Erythroblast (primary cell): Measurements from ENCODE around the gene GPR89A.
"Not testable (repeated sequence)": the region's sequence is repeated elsewhere in the genome, so short reads cannot be mapped to it uniquely, and the experiment has no call there.

Experiments used
- DNase-seq, 2 experiments: peaks; one replicate each; lab custom pipeline; 2025; lab: John Stamatoyannopoulos, UW
- GATA1 ChIP-seq: IDR thresholded peaks from 2 replicates; pipeline ENCODE4 v1.6.1; 2011; ENCODE audit warnings: low read depth, mild to moderate bottlenecking, control low read depth, low read length, moderate library complexity
- POLR2A ChIP-seq: IDR thresholded peaks from 2 replicates; pipeline ENCODE4 v1.6.1; 2011; ENCODE audit warnings: mild to moderate bottlenecking, low read length

Gene GPR89A

DNA sequence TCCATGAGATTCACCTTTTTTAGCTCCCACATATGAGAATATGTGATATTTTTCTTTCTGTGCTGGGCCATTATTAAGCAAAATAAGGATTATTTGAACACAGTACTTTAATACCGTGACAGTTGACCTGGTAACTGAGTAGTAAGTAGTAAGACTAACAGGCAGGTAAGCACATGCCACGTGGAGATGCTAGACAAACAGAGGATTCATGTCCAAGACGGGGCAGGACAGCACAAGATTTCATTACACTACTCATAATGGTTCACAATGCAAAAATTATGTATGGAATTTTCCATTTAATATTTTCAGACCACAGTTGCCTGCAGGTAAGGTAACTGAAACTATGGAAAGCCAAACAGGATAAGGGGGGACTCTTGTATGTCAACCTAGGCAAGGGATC, 77.1 kb downstream of the GPR89A start:
- not testable (repeated sequence) for DNase-seq

GRCh38 chr1:145686078-145686477, 78.3 kb downstream of the GPR89A start:
- not testable (repeated sequence) for DNase-seq

DNA sequence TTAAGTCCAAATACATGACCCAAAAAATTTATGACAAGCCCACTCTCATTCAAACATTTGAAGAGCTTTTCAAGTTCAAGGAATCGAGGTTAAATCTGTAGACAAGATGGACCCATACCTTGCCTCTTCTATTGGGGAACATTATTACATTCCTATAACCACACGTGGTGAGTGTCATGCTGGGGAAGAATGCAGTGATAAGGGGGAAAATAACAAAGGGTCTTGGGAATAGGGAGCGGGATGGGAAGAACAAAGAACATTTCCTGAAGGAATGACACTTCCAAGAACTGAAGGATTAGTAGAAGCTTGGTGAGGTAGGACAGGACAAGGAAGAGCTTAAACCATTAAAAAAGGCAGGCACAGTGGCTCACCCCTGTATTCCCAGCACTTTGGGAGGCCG, 80.5 kb downstream of the GPR89A start:
- no peak for DNase-seq
- no peak for TF ChIP-seq GATA1
- TF ChIP-seq POLR2A = no peak

- TF ChIP-seq POLR2A (no peak), GATA1 (no peak)
- no peak for DNase-seq
Observed at GRCh38 chr1:145688924-145689323, 81.1 kb downstream of the GPR89A start.

DNA sequence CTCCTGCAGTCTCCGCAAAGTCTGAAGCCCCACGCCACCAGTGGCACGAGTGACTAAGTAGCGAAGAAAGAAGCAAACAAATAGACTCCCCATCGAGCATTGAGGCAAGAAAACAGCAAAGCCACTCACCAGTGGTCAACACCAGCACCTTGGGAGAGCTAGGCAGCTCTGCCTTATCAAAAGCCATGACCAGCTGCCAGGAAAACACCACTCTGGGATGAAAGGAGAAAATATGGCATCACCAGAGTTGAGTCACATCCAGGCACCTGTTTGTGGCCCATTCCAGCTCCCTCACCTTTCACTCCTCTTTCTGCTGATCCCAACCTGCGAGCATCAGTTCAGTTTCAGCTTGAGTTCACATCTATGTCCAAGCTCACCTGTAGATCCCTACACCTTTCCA, 82.1 kb downstream of the GPR89A start:
- DNase-seq = no peak
- no peak for TF ChIP-seq GATA1
- TF ChIP-seq POLR2A = no peak

DNA sequence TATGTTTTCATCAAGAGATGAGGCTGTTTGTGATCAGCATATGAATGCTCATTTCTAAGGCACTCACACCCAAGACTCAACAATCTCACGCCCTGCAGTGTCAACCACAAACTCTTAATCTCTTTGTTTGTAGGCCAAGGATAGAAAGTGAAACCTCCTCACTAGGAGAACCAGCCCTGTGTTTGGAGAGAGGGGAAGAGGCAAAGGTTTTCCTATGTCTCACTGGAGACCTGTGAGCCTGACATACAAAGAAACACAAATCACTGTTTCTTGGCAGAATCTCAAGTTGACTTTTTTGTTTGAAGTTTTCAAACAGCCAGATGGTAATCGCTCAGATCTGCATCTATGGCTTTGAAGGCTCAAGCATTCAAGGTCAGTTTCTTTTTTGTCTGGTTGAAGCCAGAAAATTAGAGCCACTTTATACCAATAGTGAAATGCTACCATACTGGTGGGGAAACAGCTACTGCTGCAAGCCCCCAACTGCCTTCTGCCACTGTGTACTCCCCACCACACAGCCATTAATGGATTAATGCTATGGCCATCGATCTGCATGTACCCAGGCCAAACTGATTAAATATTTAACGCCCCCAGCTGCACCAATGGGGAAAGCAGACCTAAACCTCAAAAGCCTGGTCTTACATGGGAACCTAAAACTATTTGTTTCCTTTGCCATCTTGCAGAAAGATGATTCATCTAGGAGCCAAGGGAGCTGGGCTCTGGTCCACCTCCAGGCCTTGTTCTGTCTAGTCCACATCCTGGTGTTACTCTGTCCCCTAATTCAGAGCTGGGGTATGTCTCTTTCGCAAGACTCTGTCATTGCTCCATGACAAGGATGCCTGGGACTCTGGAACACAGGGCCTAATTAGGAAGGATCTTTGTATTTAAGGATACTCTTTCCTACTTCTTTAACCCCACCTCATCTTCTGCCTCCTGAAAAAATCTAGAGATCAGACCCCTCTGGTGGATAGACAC, 83.1 kb downstream of the GPR89A start:
- TF ChIP-seq GATA1 = no peak
- no peak for TF ChIP-seq POLR2A
- DNase-seq = peak; percentile 29 to 58

- TF ChIP-seq GATA1 = no peak
- no peak for TF ChIP-seq POLR2A
- no peak for DNase-seq
Observed at GRCh38 chr1:145692785-145693443, 85.1 kb downstream of the GPR89A start.

DNA sequence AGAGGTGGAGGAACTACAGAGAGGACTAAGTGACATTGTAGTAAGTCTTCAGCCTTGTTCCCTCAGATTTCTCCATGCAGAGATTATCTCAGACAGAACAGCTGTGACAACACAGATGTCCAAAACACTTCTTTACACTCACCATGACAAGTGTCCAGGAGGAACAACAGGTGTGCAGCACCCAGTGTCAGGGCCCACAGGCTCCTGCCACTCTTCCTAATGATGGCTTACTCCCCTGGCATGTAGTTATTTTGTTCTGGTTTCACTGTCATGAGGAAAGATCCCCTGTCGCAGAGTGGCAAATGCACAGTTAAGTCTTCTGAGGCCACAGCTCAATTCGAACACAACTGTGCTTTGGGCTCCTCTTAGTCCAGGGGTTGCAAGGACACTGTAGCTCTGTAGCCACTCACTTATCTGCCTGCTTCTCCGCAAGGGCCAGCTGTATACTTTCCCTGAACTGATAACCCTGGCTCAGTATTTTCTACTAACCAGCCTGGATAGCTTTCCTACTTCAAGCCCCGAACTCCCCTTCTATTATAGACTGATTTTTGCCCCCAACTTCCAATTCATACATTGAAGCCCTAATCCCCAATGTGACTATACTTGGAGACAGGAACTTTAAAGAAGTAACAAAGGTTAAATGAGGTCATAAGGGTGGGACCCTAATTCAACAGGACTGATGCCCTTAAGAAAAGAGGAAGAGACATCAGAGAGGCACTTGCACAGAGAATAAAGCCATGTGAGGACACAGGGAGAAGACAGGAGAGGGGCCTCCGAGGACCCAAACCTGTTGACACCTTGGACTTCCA, 88.2 kb downstream of the GPR89A start:
- no peak for TF ChIP-seq GATA1
- no peak for TF ChIP-seq POLR2A
- DNase-seq = peak in 1 of 2 experiments; percentile 21

GRCh38 chr1:145696630-145696960, 88.8 kb downstream of the GPR89A start:
- TF ChIP-seq GATA1 (no peak), POLR2A (no peak)
- DNase-seq = no peak

GRCh38 chr1:145701306-145701862, 93.6 kb downstream of the GPR89A start:
- DNase-seq = no peak
- no peak for TF ChIP-seq GATA1
- TF ChIP-seq POLR2A = no peak

- no peak for DNase-seq
- no peak for TF ChIP-seq POLR2A
- TF ChIP-seq GATA1 = no peak
Observed at GRCh38 chr1:145702052-145702451, 94.3 kb downstream of the GPR89A start.

DNA sequence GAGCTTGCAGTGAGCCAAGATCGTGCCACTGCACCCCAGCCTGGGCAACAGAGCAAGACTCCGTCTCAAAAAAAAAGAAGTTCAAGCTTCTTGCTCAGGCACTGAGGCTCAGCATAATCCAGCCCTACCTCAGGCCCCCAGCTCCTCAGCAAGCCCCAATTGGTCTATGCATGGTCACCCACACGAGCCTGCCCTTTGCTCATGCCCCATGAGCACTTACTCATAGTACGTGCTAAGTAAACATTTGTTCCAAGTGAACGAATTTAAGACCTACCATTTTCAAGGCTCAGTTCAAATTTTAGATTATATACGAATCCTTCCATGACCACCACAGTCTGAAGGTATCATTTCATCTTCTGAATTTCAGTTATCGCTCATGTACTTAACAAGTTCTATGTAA, 95.0 kb downstream of the GPR89A start:
- DNase-seq = no peak
- TF ChIP-seq GATA1 (no peak), POLR2A (no peak)

- no peak for DNase-seq
- no peak for TF ChIP-seq POLR2A
- TF ChIP-seq GATA1 = no peak
Observed at GRCh38 chr1:145705622-145706021, 97.8 kb downstream of the GPR89A start.
